GM12878 (cell line): ENCODE data around the gene NDST3. TPM values are rescaled to one million over a fixed set of nuclear protein-coding genes. Genes with fewer than 3 reads are reported as not detected.

Experiments used
- ATAC-seq: fragments of 200-7000 bp; cut with Tn5 transposase; 3 replicates; pipeline ENCODE4 v1.9.1; 2020; ENCODE audit warnings: mild to moderate bottlenecking, moderate library complexity
- BruUV-seq: library from RNA; stranded (reverse); fragments of 400-500 nt; replicated peaks from 2 replicates; lab custom pipeline; 2021; lab: Mats Ljungman, UMichigan
- CTCF ChIA-PET: fragments of 300-600 bp; sonication (Branson Sonifier 250); formaldehyde crosslinking; extraction: SDS; loops from one replicate; lab custom pipeline; 2021; ENCODE audit warnings: inconsistent platforms; lab: Yijun Ruan, JAX
- POLR2A ChIA-PET: fragments of 350-600 bp; formaldehyde crosslinking; extraction: SDS; loops from one replicate; lab custom pipeline; 2021; ENCODE audit warnings: inconsistent platforms; lab: Charles Lee
- RAD21 ChIA-PET: fragments of 300-600 bp; sonication (Branson Sonifier 250); formaldehyde crosslinking; loops from one replicate; lab custom pipeline; 2023; ENCODE audit warnings: antibody characterized with exemption; ENCODE audit not compliant: unreplicated experiment; lab: Charles Lee
- SMC1A ChIA-PET: fragments of 300-600 bp; sonication (Branson Sonifier 250); formaldehyde crosslinking; loops from one replicate; lab custom pipeline; 2023; ENCODE audit not compliant: unreplicated experiment, uncharacterized antibody; lab: Charles Lee
- DNase-seq: peaks from one replicate; pipeline ENCODE4 v3.0.0-alpha.2; 2011; ENCODE audit warnings: low read depth, low spot score
- FAIRE-seq: peaks from 3 replicates; lab custom pipeline; 2011; peaks lifted over from hg19 to GRCh38; lab: Jason Lieb, UNC
- H2AFZ ChIP-seq: 2 replicates; pipeline ENCODE4 v1.6.0; 2011; ENCODE audit warnings: low read depth, low read length, control low read depth; ENCODE audit not compliant: control insufficient read depth
- H3K27ac ChIP-seq: 2 replicates; pipeline ENCODE4 v1.5.1; 2011; ENCODE audit warnings: control low read depth; ENCODE audit not compliant: control insufficient read depth, insufficient read depth
- H3K27me3 ChIP-seq, 2 experiments: replicated peaks in 1 of 2; 2 replicates each; pipeline versions ENCODE4 v1.6.0 to v1.6.1; 2011; ENCODE audit warnings: low read length in 1 of 2; ENCODE audit not compliant: control insufficient read depth in 2 of 2, insufficient read depth in 2 of 2
- H3K36me3 ChIP-seq, 2 experiments: 2 replicates each; pipeline ENCODE4 v1.5.1; 2011; ENCODE audit warnings: low read length in 1 of 2; ENCODE audit not compliant: control insufficient read depth in 2 of 2, insufficient read depth in 2 of 2
- H3K4me1 ChIP-seq: 2 replicates; pipeline ENCODE4 v1.6.1; 2011; ENCODE audit warnings: mild to moderate bottlenecking, low read length, moderate library complexity, mixed read lengths; ENCODE audit not compliant: control insufficient read depth, insufficient read depth
- H3K4me2 ChIP-seq: 2 replicates; pipeline ENCODE4 v1.6.0; 2011; ENCODE audit warnings: control low read depth; ENCODE audit not compliant: control insufficient read depth, insufficient read depth
- H3K4me3 ChIP-seq: fragments of 200-600 bp; sonication (generic); 2 replicates; pipeline ENCODE4 v1.5.1; 2016
- H3K79me2 ChIP-seq: 2 replicates; pipeline ENCODE4 v1.6.0; 2011; ENCODE audit warnings: low read length; ENCODE audit not compliant: control insufficient read depth, insufficient read depth
- H3K9ac ChIP-seq: 2 replicates; pipeline ENCODE4 v1.8.0; 2011; ENCODE audit warnings: low read length, control low read depth, mixed read lengths; ENCODE audit not compliant: control insufficient read depth, insufficient read depth
- H3K9me3 ChIP-seq: replicated peaks from 3 replicates; pipeline ENCODE4 v1.5.1; 2011; ENCODE audit warnings: mild to moderate bottlenecking, low read length; ENCODE audit not compliant: control insufficient read depth, insufficient read depth
- H4K20me1 ChIP-seq: 2 replicates; pipeline ENCODE4 v1.6.0; 2011; ENCODE audit not compliant: control insufficient read depth, insufficient read depth
- ATF7 ChIP-seq: fragments of 450-650 bp; IDR thresholded peaks from 2 replicates; pipeline ENCODE4 v1.6.1; 2016; ENCODE audit warnings: low read depth, mild to moderate bottlenecking
- CEBPZ ChIP-seq: fragments of 150-350 bp; IDR thresholded peaks from 2 replicates; pipeline ENCODE4 v1.6.1; 2016; ENCODE audit warnings: low read depth, low read length
- EGR1 ChIP-seq, 2 experiments: IDR thresholded peaks; 1 replicate in 1 of 2; 2 replicates in 1 of 2; pipeline ENCODE4 v1.6.1; 2011 to 2012; ENCODE audit warnings: low read depth in 2 of 2, low read length in 2 of 2, borderline replicate concordance in 1 of 2, mild to moderate bottlenecking in 1 of 2, moderate library complexity in 1 of 2
- MAX ChIP-seq: IDR thresholded peaks from 2 replicates; pipeline ENCODE4 v1.6.1; 2012; ENCODE audit warnings: low read depth, low read length, improper control_type of control experiment
- PAX5 ChIP-seq: IDR thresholded peaks from 2 replicates; pipeline ENCODE4 v1.6.1; 2011; ENCODE audit warnings: low read depth, low read length, borderline replicate concordance
- RELB ChIP-seq: fragments of 450-650 bp; IDR thresholded peaks from 2 replicates; pipeline ENCODE4 v1.6.1; 2017; ENCODE audit warnings: low read depth, mild to moderate bottlenecking, moderate library complexity
- SMC3 ChIP-seq: IDR thresholded peaks from 2 replicates; pipeline ENCODE4 v1.6.1; 2011; ENCODE audit warnings: low read length, improper control_type of control experiment, borderline replicate concordance
- SREBF2 ChIP-seq: IDR thresholded peaks from 2 replicates; pipeline ENCODE4 v1.6.1; 2012; ENCODE audit warnings: mild to moderate bottlenecking, low read length
- SRF ChIP-seq, 2 experiments: IDR thresholded peaks; 2 replicates each; pipeline ENCODE4 v1.6.1; 2011; ENCODE audit warnings: low read depth in 2 of 2, low read length in 2 of 2, mild to moderate bottlenecking in 1 of 2, moderate library complexity in 1 of 2
- STAT1 ChIP-seq: fragments of 450-650 bp; conservative IDR thresholded peaks from 2 replicates; pipeline ENCODE4 v1.6.1; 2014; ENCODE audit warnings: antibody characterized with exemption, mild to moderate bottlenecking
- WRNIP1 ChIP-seq: IDR thresholded peaks from 2 replicates; pipeline ENCODE4 v1.6.1; 2011; ENCODE audit warnings: low read depth, low read length, improper control_type of control experiment, borderline replicate concordance
- ZNF687 ChIP-seq: fragments of 450-650 bp; IDR thresholded peaks from 2 replicates; pipeline ENCODE4 v1.6.1; 2017; ENCODE audit warnings: mild to moderate bottlenecking, moderate library complexity
- ZSCAN29 ChIP-seq: fragments of 450-650 bp; IDR thresholded peaks from 2 replicates; pipeline ENCODE4 v1.6.1; 2017; ENCODE audit warnings: mild to moderate bottlenecking, moderate library complexity
- WGBS: methylation state at CpG from one replicate; pipeline ENCODE4 v1.1.6; 2016; ENCODE audit warnings: low lambda C conversion rate; ENCODE audit not compliant: insufficient replicate concordance, insufficient coverage; ENCODE audit errors: missing lambda C conversion rate; 5-methylcytosine and 5-hydroxymethylcytosine counted together
- in situ Hi-C: fragments of 300-500 bp; cut with MboI; formaldehyde crosslinking; loops from 9 replicates; pipeline ENCODE4 v1.14.3; 2018; ENCODE audit warnings: mixed read lengths
- intact Hi-C: fragments of 100-400 bp; cut with micrococcal nuclease; formaldehyde crosslinking; loops from one replicate; pipeline ENCODE4 v1.14.2; 2022; ENCODE audit not compliant: unreplicated experiment
- polyA plus RNA-seq, 11 experiments: library from polyadenylated mRNA; depleted of rRNA in 4 of 11; unstranded in 6 of 11; stranded (reverse) in 5 of 11; fragments of >200 nt; fragmentation: Nextera tagmentation in 4 of 11; fragmentation: Illumina TruSeq in 1 of 11; extraction: Ambion mirVana in 4 of 11; extraction: Trizol in 1 of 11; gene quantifications; 1 replicate in 1 of 11; 2 replicates in 10 of 11; pipeline versions ENCODE4 v1.2.1 to v1.2.3, GENCODE V29; 2011 to 2016; ENCODE audit warnings: inconsistent platforms in 2 of 11, missing spikeins in 2 of 11, low read depth in 1 of 11
- total RNA-seq, 4 experiments: library from RNA; depleted of rRNA in 3 of 4; stranded (reverse); fragments of >200 nt in 3 of 4; fragmentation: Illumina TruSeq in 1 of 4; extraction: Trizol in 1 of 4; gene quantifications; 2 replicates each; pipeline versions ENCODE4 v1.2.1 to v1.2.3, GENCODE V29; 2013 to 2021

NDST3 gene
- total and polyA plus RNA-seq, 10 of the 15 experiments (the other 5 are each of a cell fraction or from before 2014, with no cell fraction given), result 0.03 TPM; not detected in 8

- TF ChIP-seq STAT1 (no peak), SRF (IDR thresholded peaks at IDR 0.05; ENCODE audit: low read depth in 2 of 2, low read length in 2 of 2) (no peak)
Observed at GRCh38 chr4:118285931-118286330, 251.6 kb downstream of the NDST3 start (continued).

- FAIRE-seq, result no peak
- Histone ChIP-seq H3K4me2 (no peak overlapping the region), H3K27me3 (no peaks in the 10 kb centered on the region), H3K4me1 (peaks cover 9% of the 10 kb centered on the region; the same call in 1 of the 2 replicates), H3K27ac (no peak overlapping the region), H3K9me3 (no peaks in the 10 kb centered on the region), H3K9ac (no peak overlapping the region), H2AFZ (no peak overlapping the region), H3K36me3 (no peaks in the 10 kb centered on the region; a peak in 1 of 4 replicates), H4K20me1 (no peaks in the 10 kb centered on the region), H3K79me2 (no peaks in the 10 kb centered on the region), H3K4me3 (no peak overlapping the region)
- 98% methylated on average over 3 of the region's 3 CpGs for WGBS
- SMC1A ChIA-PET, result no interaction called here
- ATAC-seq, result no peak
- RAD21 ChIA-PET, result no interaction called here
- no TSS peak for BruUV-seq
- CTCF ChIA-PET, result interaction anchor here (1.4 kb wide), 1 partner anchor 16 kb away, joined by 3 read pairs; no protein-coding TSS in a partner anchor
- in situ Hi-C loops, result loop anchor here (10.0 kb wide), 2 partner anchors 298 to 398 kb away; partner anchors contain the start of gene METTL14
- no peak for DNase-seq
- POLR2A ChIA-PET, result no interaction called here
- intact Hi-C loops, result loop anchor here (10.0 kb wide), 1 partner anchor 128 kb away; no protein-coding TSS in a partner anchor
- TF ChIP-seq PAX5 (no peak), SREBF2 (no peak), ZNF687 (no peak), ZSCAN29 (no peak), EGR1 (IDR thresholded peaks at IDR 0.05; ENCODE audit: borderline replicate concordance in 1 of 2, low read depth in 2 of 2, low read length in 2 of 2) (no peak), RELB (no peak), WRNIP1 (no peak), SMC3 (no peak), CEBPZ (no peak), MAX (no peak), ATF7 (no peak)
Observed at GRCh38 chr4:118286685-118287084, 252.4 kb downstream of the NDST3 start.
